Activated naive CD4-positive, alpha-beta T cell treated with anti-CD3 and anti-CD28 coated beads, Interleukin-2, amount 50 U/mL, for 16 hours (primary cell): ENCODE measurements around the gene FGF22.
"Not testable (repeated sequence)": the region's sequence is repeated elsewhere in the genome, so short reads cannot be mapped to it uniquely, and the experiment has no call there.

Source experiments
- DNase-seq: peaks from one replicate; pipeline ENCODE4 v3.0.0-alpha.2; 2020

Gene FGF22

GRCh38 chr19:661427-662196 is 21.9 kb downstream of the FGF22 start:
- peak; percentile 62 for DNase-seq

GRCh38 chr19:662207-662961 is 22.7 kb downstream of the FGF22 start:
- peak; percentile 80 for DNase-seq

- peak; percentile 90 for DNase-seq
Measured at GRCh38 chr19:662962-663681, 23.4 kb downstream of the FGF22 start, which contains the start of gene RNF126. Gene RNF126 (minus strand): TSS chr19:663214. CDS start chr19:663121, 93 bp downstream.

GRCh38 chr19:663682-664117 is 24.0 kb downstream of the FGF22 start:
- no peak for DNase-seq

- peak; percentile 87 for DNase-seq
Measured at GRCh38 chr19:664913-665443, 25.3 kb downstream of the FGF22 start.

GRCh38 chr19:666985-667573 is 27.4 kb downstream of the FGF22 start:
- not testable (repeated sequence) for DNase-seq

- DNase-seq, result not testable (repeated sequence)
Measured at GRCh38 chr19:668675-669434, 29.2 kb downstream of the FGF22 start.

GRCh38 chr19:670609-671075 is 31.0 kb downstream of the FGF22 start:
- DNase-seq, result no peak

GRCh38 chr19:674282-675151 is 34.8 kb downstream of the FGF22 start:
- no peak for DNase-seq

- DNase-seq, result no peak
Measured at GRCh38 chr19:676007-676338, 36.3 kb downstream of the FGF22 start.

- no peak for DNase-seq
Measured at GRCh38 chr19:676339-677105, 36.8 kb downstream of the FGF22 start, which contains the start of gene FSTL3. Gene FSTL3 (plus strand): TSS chr19:676392. CDS start chr19:676424, 32 bp downstream.

GRCh38 chr19:677201-677600 is 37.5 kb downstream of the FGF22 start:
- no peak for DNase-seq

- DNase-seq, result no peak
Measured at GRCh38 chr19:677601-678436, 38.1 kb downstream of the FGF22 start.

GRCh38 chr19:678791-679388 is 39.2 kb downstream of the FGF22 start:
- DNase-seq, result no peak

GRCh38 chr19:679418-680286 is 40.0 kb downstream of the FGF22 start:
- DNase-seq, result peak; percentile 44

- peak; percentile 99 for DNase-seq
Measured at GRCh38 chr19:680287-681028, 40.8 kb downstream of the FGF22 start.
